Natural killer cell treated with Interleukin-12 subunit alpha and Interleukin-12 subunit beta and Interleukin-15 and Interleukin-18, amount 100 ng/mL, for 72 hours (primary cell): ENCODE results near the gene HDDC3. TPM values are rescaled to one million over a fixed set of nuclear protein-coding genes. Genes with fewer than 3 reads are reported as not detected.
A peak's percentile ranks its signal among the peaks of the same experiment; 100 is the strongest.

Experiments used
- ATAC-seq, 2 donors: fragments of 150-1000 bp; cut with Tn5 transposase in 1 of 2; sonication (Bioruptor Pico), chemical (Tn5 transposase) in 1 of 2; 2 replicates each; pipeline ENCODE4 v1.10.0; 2021
- DNase-seq: peaks from one replicate; pipeline ENCODE4 v3.0.0; 2022; ENCODE audit warnings: low spot score
- H3K27ac Mint-ChIP-seq, 2 donors: 1 replicate in 1 of 2; 2 replicates in 1 of 2; pipeline ENCODE4 v1.8.0; 2022; ENCODE audit warnings: mixed read lengths in 2 of 2, mild to moderate bottlenecking in 1 of 2, moderate library complexity in 1 of 2
- H3K27me3 Mint-ChIP-seq, 2 donors: 1 replicate in 1 of 2; 2 replicates in 1 of 2; pipeline ENCODE4 v1.8.0; 2022; ENCODE audit warnings: mixed read lengths in 2 of 2
- H3K36me3 Mint-ChIP-seq: one replicate; pipeline ENCODE4 v1.8.0; 2022; ENCODE audit warnings: mixed read lengths
- H3K4me1 Mint-ChIP-seq, 2 donors: 1 replicate in 1 of 2; 2 replicates in 1 of 2; pipeline ENCODE4 v1.8.0; 2022; ENCODE audit warnings: low read depth in 2 of 2, mixed read lengths in 2 of 2, mild to moderate bottlenecking in 1 of 2
- H3K4me3 Mint-ChIP-seq: one replicate; pipeline ENCODE4 v1.8.0; 2022; ENCODE audit warnings: mixed read lengths
- H3K9me3 Mint-ChIP-seq: 2 replicates; pipeline ENCODE4 v1.8.0; 2022; ENCODE audit warnings: mixed read lengths
- total RNA-seq, 2 donors: library from RNA; stranded (reverse); gene quantifications; one replicate each; pipeline ENCODE4 v1.2.3, GENCODE V29; 2022

Gene HDDC3
- total RNA-seq, 2 donors from 2014 or later = 23.4 to 30.5 TPM

GRCh38 chr15:90959028-90959595 is 26.8 kb upstream of the HDDC3 start:
- no peaks in the 10 kb centered on the region for H3K9me3 Mint-ChIP-seq
- DNase-seq (no peak), ATAC-seq (no peak)
- H3K4me1 Mint-ChIP-seq = peaks cover 0 to 5% of the 10 kb centered on the region in 2 donors
- no peaks in the 10 kb centered on the region for H3K36me3 Mint-ChIP-seq
- no peaks in the 10 kb centered on the region for H3K27me3 Mint-ChIP-seq
- H3K4me3 Mint-ChIP-seq = no peak overlapping the region
- peak overlapping the region in 1 of 2 donors; percentile 12 for H3K27ac Mint-ChIP-seq

GRCh38 chr15:90957791-90958190 is 25.4 kb upstream of the HDDC3 start:
- Mint-ChIP-seq H3K4me3 (peak overlapping the region; percentile 66), H3K27ac (no peak overlapping the region), H3K4me1 (peaks cover 0 to 14% of the 10 kb centered on the region in 2 donors), H3K36me3 (no peaks in the 10 kb centered on the region), H3K27me3 (no peaks in the 10 kb centered on the region), H3K9me3 (no peaks in the 10 kb centered on the region)
- DNase-seq (no peak), ATAC-seq (no peak)

- Mint-ChIP-seq H3K36me3 (no peaks in the 10 kb centered on the region), H3K4me1 (peaks cover 0 to 14% of the 10 kb centered on the region in 2 donors), H3K4me3 (peak overlapping the region; percentile 84), H3K27me3 (no peaks in the 10 kb centered on the region), H3K9me3 (no peaks in the 10 kb centered on the region), H3K27ac (no peak overlapping the region)
- ATAC-seq (no peak), DNase-seq (no peak)
These were observed 24.9 kb upstream of the HDDC3 start for GRCh38 chr15:90957031-90957790.

- H3K27me3 Mint-ChIP-seq = no peaks in the 10 kb centered on the region
- H3K36me3 Mint-ChIP-seq = no peaks in the 10 kb centered on the region
- H3K4me3 Mint-ChIP-seq = peak overlapping the region; percentile 84
- DNase-seq = peak; percentile 76
- no peak overlapping the region for H3K27ac Mint-ChIP-seq
- peaks cover 0 to 12% of the 10 kb centered on the region in 2 donors for H3K4me1 Mint-ChIP-seq
- peak; percentile 13 to 17 for ATAC-seq
- no peaks in the 10 kb centered on the region for H3K9me3 Mint-ChIP-seq
These were observed 24.1 kb upstream of the HDDC3 start for GRCh38 chr15:90956274-90957030.

GRCh38 chr15:90955624-90956273 is 23.4 kb upstream of the HDDC3 start:
- H3K4me3 Mint-ChIP-seq = peak overlapping the region; percentile 84
- H3K27me3 Mint-ChIP-seq = no peaks in the 10 kb centered on the region
- DNase-seq (no peak), ATAC-seq (no peak)
- no peaks in the 10 kb centered on the region for H3K36me3 Mint-ChIP-seq
- H3K27ac Mint-ChIP-seq = peak overlapping the region; percentile 80 to 93
- H3K9me3 Mint-ChIP-seq = no peaks in the 10 kb centered on the region
- H3K4me1 Mint-ChIP-seq = peaks cover 0 to 12% of the 10 kb centered on the region in 2 donors

DNA sequence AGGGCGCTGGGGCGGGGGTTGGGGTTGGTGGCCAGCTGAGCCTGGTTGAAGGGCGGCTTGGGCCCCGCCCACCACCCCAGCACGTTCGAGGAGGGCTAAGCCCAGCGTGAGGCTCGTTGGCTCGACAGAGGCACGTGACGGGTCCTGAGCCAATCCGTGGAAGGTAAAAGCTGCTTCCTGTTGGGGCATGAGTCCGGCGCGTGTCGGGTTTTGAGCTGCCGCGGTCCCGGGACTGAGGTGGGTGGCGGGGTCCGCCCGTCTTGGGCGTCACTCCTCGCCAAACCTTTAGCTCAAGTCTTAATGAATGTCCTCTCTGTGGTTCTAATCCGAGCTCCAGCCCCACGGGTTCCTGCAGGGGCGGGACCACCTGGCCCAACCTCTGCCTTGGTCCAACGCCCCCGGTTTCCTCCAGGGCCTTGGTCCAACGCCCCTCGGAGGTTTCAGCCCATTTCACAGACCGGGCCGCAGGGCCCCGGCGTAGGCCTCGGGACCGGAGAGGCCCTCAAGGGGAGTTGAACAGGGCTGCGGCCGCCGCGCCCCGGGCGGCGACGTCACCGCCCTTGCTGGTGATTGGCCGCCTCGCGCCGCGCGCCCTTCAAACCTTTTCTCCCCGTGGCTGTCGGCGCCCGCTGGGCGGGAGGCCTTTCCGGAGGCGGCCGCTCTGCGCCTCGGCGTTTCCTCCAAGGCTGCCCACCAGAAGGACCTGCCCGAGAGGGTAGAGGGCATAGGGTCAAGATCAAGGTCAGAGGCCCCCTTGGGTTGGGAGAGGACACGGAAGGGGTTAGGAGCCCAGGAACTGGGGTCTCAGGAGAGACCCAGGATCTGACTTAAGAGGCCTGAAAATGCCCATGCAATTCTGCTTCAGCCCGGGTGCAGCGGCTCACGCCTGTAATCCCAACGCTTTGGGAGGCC is 22.6 kb upstream of the HDDC3 start, which contains the start of gene RCCD1:
TSS of gene RCCD1 (plus strand) at position 173 of the 912 bp plus-strand sequence. CDS start 1,851 bp downstream, outside the sequence.
- peaks cover 0 to 12% of the 10 kb centered on the region in 2 donors for H3K4me1 Mint-ChIP-seq
- peak within 1 kb of the TSS; percentile 80 to 93 for H3K27ac Mint-ChIP-seq
- ATAC-seq = peak; percentile 94 to 96
- peak; percentile 94 for DNase-seq
- H3K36me3 Mint-ChIP-seq = no peaks in the 10 kb centered on the region
- H3K9me3 Mint-ChIP-seq = no peaks in the 10 kb centered on the region
- H3K27me3 Mint-ChIP-seq = no peaks in the 10 kb centered on the region
- peak within 1 kb of the TSS; percentile 84 for H3K4me3 Mint-ChIP-seq

DNA sequence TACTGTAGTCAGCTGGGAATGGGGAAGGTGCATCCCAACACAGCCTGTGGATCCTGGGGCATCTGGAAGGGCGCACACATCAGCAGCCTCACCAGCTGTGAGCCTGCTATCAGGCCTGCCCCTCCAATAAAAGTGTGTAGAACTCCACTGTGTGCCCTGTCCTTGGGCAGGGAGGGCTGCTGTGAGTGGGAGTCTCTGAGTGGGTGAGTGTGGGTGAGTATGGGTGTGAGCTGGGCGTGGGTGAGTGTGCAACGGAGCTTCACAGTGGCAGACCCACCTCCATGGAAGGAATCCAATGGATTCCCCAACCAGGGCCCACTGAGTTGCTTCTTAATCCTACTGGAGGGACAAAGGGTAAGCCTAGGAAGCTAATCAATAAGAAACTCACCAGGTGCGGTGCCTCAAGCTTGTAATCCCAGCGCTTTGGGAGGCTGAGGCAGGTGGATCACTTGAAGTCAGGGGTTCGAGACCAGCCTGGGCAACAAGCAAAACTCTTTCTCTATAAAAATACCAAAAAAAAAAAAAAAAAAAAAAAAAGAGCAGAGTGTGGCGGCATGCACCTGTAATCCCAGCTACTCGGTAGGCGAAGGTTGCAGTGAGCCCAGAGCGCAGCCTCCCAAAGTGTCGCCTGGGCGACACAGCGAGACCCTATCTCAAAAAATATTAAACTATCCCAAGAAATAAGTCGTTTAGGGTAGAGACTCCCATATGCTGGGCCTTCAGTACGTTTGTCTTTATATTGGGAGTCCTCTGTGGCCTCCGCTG is 21.8 kb upstream of the HDDC3 start:
- no peak for ATAC-seq
- DNase-seq = no peak
- Mint-ChIP-seq H3K4me3 (peak overlapping the region; percentile 84), H3K27me3 (no peaks in the 10 kb centered on the region), H3K9me3 (no peaks in the 10 kb centered on the region), H3K36me3 (no peaks in the 10 kb centered on the region), H3K27ac (peak overlapping the region; percentile 80 to 93), H3K4me1 (peaks cover 0 to 12% of the 10 kb centered on the region in 2 donors)

GRCh38 chr15:90952901-90953677 is 20.7 kb upstream of the HDDC3 start:
- no peaks in the 10 kb centered on the region for H3K9me3 Mint-ChIP-seq
- H3K36me3 Mint-ChIP-seq = no peaks in the 10 kb centered on the region
- no peaks in the 10 kb centered on the region for H3K27me3 Mint-ChIP-seq
- no peak for DNase-seq
- ATAC-seq = no peak
- H3K27ac Mint-ChIP-seq = peak overlapping the region in 1 of 2 donors; percentile 60
- H3K4me1 Mint-ChIP-seq = peaks cover 0 to 12% of the 10 kb centered on the region in 2 donors
- peak overlapping the region; percentile 84 for H3K4me3 Mint-ChIP-seq

DNA sequence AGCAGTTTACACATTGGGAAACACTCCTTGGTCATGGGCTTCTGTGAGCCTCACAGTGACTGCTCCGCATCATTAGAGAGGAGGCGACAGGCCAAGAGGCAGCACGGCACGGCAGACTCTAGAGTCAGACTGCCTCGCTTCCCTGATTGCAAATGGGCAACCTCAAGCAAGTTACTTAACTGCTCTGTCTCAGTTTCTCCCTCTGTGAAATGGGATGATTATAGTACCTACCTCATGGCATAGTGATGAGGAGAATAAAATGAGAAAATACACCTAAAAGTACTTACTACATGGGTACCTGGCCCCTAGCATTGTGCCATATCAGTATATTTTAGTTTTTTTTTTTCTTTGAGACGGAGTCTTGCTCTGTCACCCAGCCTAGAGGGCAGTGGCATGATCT is 18.3 kb upstream of the HDDC3 start:
- Mint-ChIP-seq H3K4me1 (peaks cover 0 to 9% of the 10 kb centered on the region in 2 donors), H3K27ac (no peak overlapping the region), H3K9me3 (no peaks in the 10 kb centered on the region), H3K4me3 (no peak overlapping the region), H3K27me3 (no peaks in the 10 kb centered on the region), H3K36me3 (no peaks in the 10 kb centered on the region)
- ATAC-seq = no peak
- DNase-seq = no peak

DNA sequence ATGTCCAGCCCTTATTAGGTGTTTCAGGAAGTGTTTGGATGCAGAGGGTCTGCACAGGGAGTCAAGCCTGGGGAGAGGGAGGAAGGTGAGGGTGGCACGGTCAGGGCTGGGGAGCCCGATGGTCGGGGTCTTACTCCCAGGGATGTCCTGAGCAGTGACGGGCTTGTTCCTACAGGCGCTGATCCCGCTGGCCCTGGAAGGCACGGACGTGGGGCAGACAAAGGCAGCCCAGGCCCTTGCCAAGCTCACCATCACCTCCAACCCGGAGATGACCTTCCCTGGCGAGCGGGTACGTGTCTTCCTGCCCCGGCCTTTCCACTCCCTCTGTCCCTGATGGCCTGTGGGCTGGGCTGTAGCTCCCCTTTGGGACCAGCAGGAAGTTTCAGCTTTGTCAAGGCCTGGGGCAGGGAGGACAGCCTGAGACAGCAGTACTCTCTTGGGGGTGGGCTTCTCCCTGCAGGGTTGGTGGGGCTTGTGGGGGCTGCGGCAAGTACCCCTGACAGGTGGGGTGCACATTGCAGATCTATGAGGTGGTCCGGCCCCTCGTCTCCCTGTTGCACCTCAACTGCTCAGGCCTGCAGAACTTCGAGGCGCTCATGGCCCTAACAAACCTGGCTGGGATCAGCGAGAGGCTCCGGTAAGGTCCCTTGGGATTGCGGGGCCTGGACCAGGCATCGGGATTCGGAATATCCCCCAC is 17.8 kb upstream of the HDDC3 start:
- Mint-ChIP-seq H3K4me1 (peaks cover 0 to 9% of the 10 kb centered on the region in 2 donors), H3K4me3 (no peak overlapping the region), H3K36me3 (no peaks in the 10 kb centered on the region), H3K27ac (no peak overlapping the region), H3K9me3 (no peaks in the 10 kb centered on the region), H3K27me3 (no peaks in the 10 kb centered on the region)
- DNase-seq (no peak), ATAC-seq (no peak)

GRCh38 chr15:90948506-90948905 is 16.2 kb upstream of the HDDC3 start:
- no peak for ATAC-seq
- no peaks in the 10 kb centered on the region for H3K36me3 Mint-ChIP-seq
- H3K4me1 Mint-ChIP-seq = peaks cover 0 to 3% of the 10 kb centered on the region in 2 donors
- no peaks in the 10 kb centered on the region for H3K27me3 Mint-ChIP-seq
- no peaks in the 10 kb centered on the region for H3K9me3 Mint-ChIP-seq
- no peak overlapping the region for H3K27ac Mint-ChIP-seq
- no peak overlapping the region for H3K4me3 Mint-ChIP-seq
- DNase-seq = no peak
